ENCODE measurements around the gene KCNH5. TPM values are rescaled to one million over a fixed set of nuclear protein-coding genes. Genes with fewer than 3 reads are reported as not detected.

The KCNH5 gene
- total RNA-seq, 2 experiments from 2014 or later: not detected

DNA sequence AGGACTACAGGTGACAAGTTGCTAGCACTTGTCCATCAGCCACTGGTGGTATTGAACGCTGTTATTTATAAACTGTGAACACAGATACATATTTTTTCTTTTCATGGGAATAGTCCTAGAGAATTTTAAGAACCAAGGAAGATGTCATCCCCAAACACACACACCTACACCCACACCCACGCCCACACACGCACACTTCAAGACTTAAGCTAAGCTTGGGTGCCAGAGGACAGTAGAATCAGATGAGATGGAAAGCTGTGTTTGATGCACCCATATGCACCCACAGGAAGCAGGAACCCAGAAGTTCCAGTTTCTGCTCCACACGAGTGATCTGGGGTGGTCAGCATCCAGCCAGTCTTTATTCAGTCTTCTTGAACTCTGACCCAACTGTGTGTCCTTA, 348.3 kb downstream of the KCNH5 start:
- no peak overlapping the region for H3K27ac Mint-ChIP-seq
- no peak overlapping the region for H3K4me3 Mint-ChIP-seq
- DNase-seq (no peak), ATAC-seq (no peak)
- H3K27me3 Mint-ChIP-seq: no peaks in the 10 kb centered on the region
- POLR2A ChIA-PET: no interaction called here
- CTCF ChIA-PET: no interaction called here
- TF ChIP-seq, protein P1, sequence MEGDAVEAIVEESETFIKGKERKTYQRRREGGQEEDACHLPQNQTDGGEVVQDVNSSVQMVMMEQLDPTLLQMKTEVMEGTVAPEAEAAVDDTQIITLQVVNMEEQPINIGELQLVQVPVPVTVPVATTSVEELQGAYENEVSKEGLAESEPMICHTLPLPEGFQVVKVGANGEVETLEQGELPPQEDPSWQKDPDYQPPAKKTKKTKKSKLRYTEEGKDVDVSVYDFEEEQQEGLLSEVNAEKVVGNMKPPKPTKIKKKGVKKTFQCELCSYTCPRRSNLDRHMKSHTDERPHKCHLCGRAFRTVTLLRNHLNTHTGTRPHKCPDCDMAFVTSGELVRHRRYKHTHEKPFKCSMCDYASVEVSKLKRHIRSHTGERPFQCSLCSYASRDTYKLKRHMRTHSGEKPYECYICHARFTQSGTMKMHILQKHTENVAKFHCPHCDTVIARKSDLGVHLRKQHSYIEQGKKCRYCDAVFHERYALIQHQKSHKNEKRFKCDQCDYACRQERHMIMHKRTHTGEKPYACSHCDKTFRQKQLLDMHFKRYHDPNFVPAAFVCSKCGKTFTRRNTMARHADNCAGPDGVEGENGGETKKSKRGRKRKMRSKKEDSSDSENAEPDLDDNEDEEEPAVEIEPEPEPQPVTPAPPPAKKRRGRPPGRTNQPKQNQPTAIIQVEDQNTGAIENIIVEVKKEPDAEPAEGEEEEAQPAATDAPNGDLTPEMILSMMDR (IDR thresholded peaks at IDR 0.05): no peak
- H3K4me1 Mint-ChIP-seq (ENCODE audit: low read depth): no peaks in the 10 kb centered on the region
- no peaks in the 10 kb centered on the region for H3K9me3 Mint-ChIP-seq
- intact Hi-C loops (cut with micrococcal nuclease): no loop called here
- H3K36me3 Mint-ChIP-seq (ENCODE audit: low read depth): no peaks in the 10 kb centered on the region

DNA sequence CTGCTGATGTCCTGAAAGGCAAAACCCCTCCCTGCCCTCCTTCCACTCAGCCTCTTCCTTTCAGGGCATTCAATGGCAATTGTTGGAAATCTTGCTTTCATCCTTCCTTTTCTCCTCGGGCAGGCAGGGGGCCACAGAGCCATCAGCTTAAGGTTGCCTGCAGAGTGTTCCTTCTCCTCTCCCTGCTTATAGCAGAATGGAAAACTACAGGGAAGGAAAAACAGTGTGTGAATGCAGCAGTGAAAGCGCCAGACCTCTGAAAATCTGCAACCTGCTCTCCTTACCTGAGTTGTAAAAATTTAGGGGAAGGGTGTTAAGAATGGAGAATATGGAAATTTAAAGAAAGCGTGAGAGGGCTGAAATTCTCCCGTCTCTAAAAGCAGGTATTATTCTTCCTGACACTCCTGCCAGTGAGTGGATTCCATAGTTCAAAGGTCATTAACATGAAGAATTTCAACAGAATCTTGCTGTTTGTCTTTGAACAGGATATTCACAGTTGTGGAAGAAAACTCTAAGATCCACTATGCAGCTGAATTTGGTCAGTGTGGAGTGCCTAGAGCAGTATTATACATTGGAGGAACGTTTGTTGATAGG, 348.8 kb downstream of the KCNH5 start:
- Mint-ChIP-seq H3K27ac (no peak overlapping the region), H3K27me3 (no peaks in the 10 kb centered on the region), H3K36me3 (ENCODE audit: low read depth) (no peaks in the 10 kb centered on the region), H3K4me3 (no peak overlapping the region), H3K4me1 (ENCODE audit: low read depth) (no peaks in the 10 kb centered on the region), H3K9me3 (no peaks in the 10 kb centered on the region)
- DNase-seq (no peak), ATAC-seq (no peak)
- TF ChIP-seq, protein P1 (IDR thresholded peaks at IDR 0.05): no peak
- intact Hi-C loops (cut with micrococcal nuclease): no loop called here
- ChIA-PET CTCF (no interaction called here), POLR2A (no interaction called here)

DNA sequence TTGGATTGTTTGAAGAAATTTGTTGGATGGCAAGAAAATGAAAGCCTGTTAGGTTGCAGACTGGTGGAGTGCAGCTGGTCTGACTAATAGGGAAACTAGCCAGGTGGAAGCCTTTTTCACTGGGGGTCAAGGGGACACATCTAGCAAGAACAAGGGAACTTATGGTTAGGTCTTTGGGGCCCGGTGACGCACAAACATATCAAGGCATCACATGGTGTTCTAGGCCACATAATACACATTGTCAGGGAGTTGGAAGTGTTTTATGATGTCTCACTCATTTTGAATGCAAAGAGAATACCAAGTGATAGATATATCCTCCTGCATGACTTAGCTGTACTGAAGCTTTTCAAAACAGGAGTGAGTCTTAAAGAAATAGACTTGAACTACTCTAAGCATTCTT, 351.2 kb downstream of the KCNH5 start:
- ATAC-seq: no peak
- Mint-ChIP-seq H3K27me3 (no peaks in the 10 kb centered on the region), H3K36me3 (ENCODE audit: low read depth) (no peaks in the 10 kb centered on the region), H3K4me3 (no peak overlapping the region), H3K9me3 (no peaks in the 10 kb centered on the region), H3K27ac (no peak overlapping the region), H3K4me1 (ENCODE audit: low read depth) (no peaks in the 10 kb centered on the region)
- CTCF ChIA-PET: no interaction called here
- TF ChIP-seq, protein P1 (IDR thresholded peaks at IDR 0.05): no peak
- intact Hi-C loops (cut with micrococcal nuclease): no loop called here
- POLR2A ChIA-PET: no interaction called here
- no peak for DNase-seq

DNA sequence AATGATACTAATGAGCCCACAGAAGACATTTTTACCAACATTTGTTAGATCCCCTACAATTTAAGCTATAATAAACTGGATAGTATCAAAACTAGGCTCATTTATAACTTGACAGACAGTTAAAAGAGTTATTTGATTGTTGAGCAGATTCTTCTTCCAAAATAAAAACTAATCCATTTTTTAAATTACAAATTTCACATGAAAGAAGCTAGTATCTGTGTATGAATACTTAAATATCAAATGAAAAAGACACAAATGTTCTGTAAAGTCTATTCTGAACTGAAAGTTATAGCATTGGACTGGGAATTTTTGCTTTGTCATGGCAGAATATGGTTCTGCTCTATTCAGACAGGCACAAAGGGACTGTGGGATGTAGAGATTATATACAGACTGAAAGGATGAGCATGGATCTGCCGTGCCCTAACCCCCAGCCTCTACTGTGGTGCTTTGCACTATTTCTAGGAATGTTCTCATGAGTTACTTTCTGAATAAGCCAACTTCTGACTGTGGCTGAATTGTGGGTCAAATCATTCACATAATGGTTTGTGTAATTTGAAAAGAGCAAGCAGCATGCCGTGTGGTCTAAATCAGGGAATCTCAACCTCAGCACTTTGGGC, 352.7 kb downstream of the KCNH5 start:
- peaks cover 2% of the 10 kb centered on the region for H3K9me3 Mint-ChIP-seq
- POLR2A ChIA-PET: no interaction called here

More for the DNA sequence above, 352.7 kb downstream of the KCNH5 start:
- Mint-ChIP-seq H3K4me3 (no peak overlapping the region), H3K27ac (no peak overlapping the region), H3K4me1 (ENCODE audit: low read depth) (no peaks in the 10 kb centered on the region), H3K36me3 (ENCODE audit: low read depth) (no peaks in the 10 kb centered on the region), H3K27me3 (no peaks in the 10 kb centered on the region)
- DNase-seq (no peak), ATAC-seq (no peak)
- TF ChIP-seq, protein P1 (IDR thresholded peaks at IDR 0.05): no peak
- CTCF ChIA-PET: no interaction called here
- intact Hi-C loops (cut with micrococcal nuclease): no loop called here

All from activated CD8-positive, alpha-beta T cell treated with anti-CD3 and anti-CD28 coated beads for 36 hours (primary cell).